H9 (cell line): ENCODE data around the gene MAN2C1. TPM values are rescaled to one million over a fixed set of nuclear protein-coding genes. Genes with fewer than 3 reads are reported as not detected.

ENCODE experiments used
- DNase-seq: peaks from one replicate; pipeline ENCODE4 v3.0.0-alpha.2; 2017
- H2AFZ ChIP-seq: one replicate; pipeline ENCODE4 v1.6.1; 2013; ENCODE audit warnings: mild to moderate bottlenecking, low read length, control low read depth, moderate library complexity
- H2AK5ac ChIP-seq: 2 replicates; pipeline ENCODE4 v1.6.1; 2013; ENCODE audit warnings: low read length, control low read depth, mixed read lengths; ENCODE audit not compliant: insufficient read length
- H2BK120ac ChIP-seq: one replicate; pipeline ENCODE4 v1.6.1; 2013; ENCODE audit warnings: low read depth, mild to moderate bottlenecking, low read length, control low read depth, inconsistent platforms; ENCODE audit not compliant: poor library complexity, severe bottlenecking
- H2BK12ac ChIP-seq: 2 replicates; pipeline ENCODE4 v1.6.1; 2013; ENCODE audit warnings: low read length, control low read depth, mixed read lengths, low read depth; ENCODE audit not compliant: insufficient read length
- H2BK15ac ChIP-seq: 2 replicates; pipeline ENCODE4 v1.6.1; 2013; ENCODE audit warnings: low read depth, low read length, control low read depth
- H2BK20ac ChIP-seq: one replicate; pipeline ENCODE4 v1.6.1; 2013; ENCODE audit warnings: low read depth, mild to moderate bottlenecking, low read length, control low read depth, inconsistent platforms; ENCODE audit not compliant: poor library complexity, severe bottlenecking
- H2BK5ac ChIP-seq: 2 replicates; pipeline ENCODE4 v1.6.1; 2013; ENCODE audit warnings: low read length, control low read depth, mixed read lengths; ENCODE audit not compliant: insufficient read length
- H3K14ac ChIP-seq: 2 replicates; pipeline ENCODE4 v1.6.1; 2013; ENCODE audit warnings: low read length, control low read depth; ENCODE audit not compliant: insufficient read depth
- H3K18ac ChIP-seq: 2 replicates; pipeline ENCODE4 v1.6.1; 2013; ENCODE audit warnings: low read depth, mild to moderate bottlenecking, mixed read lengths, low read length, control low read depth; ENCODE audit not compliant: insufficient read length
- H3K23ac ChIP-seq: 2 replicates; pipeline ENCODE4 v1.6.1; 2013; ENCODE audit warnings: low read length, control low read depth, mixed read lengths, low read depth; ENCODE audit not compliant: insufficient read length
- H3K23me2 ChIP-seq: 2 replicates; pipeline ENCODE4 v1.6.1; 2013; ENCODE audit warnings: low read depth, mild to moderate bottlenecking, mixed read lengths, low read length, control low read depth; ENCODE audit not compliant: insufficient read length, poor library complexity, severe bottlenecking
- H3K27ac ChIP-seq: 2 replicates; pipeline ENCODE4 v1.5.1; 2013; ENCODE audit warnings: low read length, control low read depth, mixed read lengths, low read depth; ENCODE audit not compliant: insufficient read length
- H3K27me3 ChIP-seq: 2 replicates; pipeline ENCODE4 v1.6.1; 2013; ENCODE audit warnings: low read length, control low read depth, inconsistent platforms; ENCODE audit not compliant: insufficient read depth
- H3K4ac ChIP-seq: 2 replicates; pipeline ENCODE4 v1.6.1; 2013; ENCODE audit warnings: low read depth, mild to moderate bottlenecking, control low read depth, inconsistent platforms, low read length, moderate library complexity
- H3K4me1 ChIP-seq: 2 replicates; pipeline ENCODE4 v1.6.1; 2013; ENCODE audit warnings: low read length, control low read depth, inconsistent platforms; ENCODE audit not compliant: insufficient read depth
- H3K4me2 ChIP-seq: 2 replicates; pipeline ENCODE4 v1.6.1; 2013; ENCODE audit warnings: low read length, control low read depth, mixed read lengths; ENCODE audit not compliant: insufficient read length, insufficient read depth
- H3K56ac ChIP-seq: 2 replicates; pipeline ENCODE4 v1.6.1; 2013; ENCODE audit warnings: low read depth, mild to moderate bottlenecking, mixed read lengths, low read length, control low read depth; ENCODE audit not compliant: insufficient read length
- H3K79me1 ChIP-seq: 2 replicates; pipeline ENCODE4 v1.6.1; 2013; ENCODE audit warnings: low read depth, mild to moderate bottlenecking, moderate library complexity, low read length, control low read depth, inconsistent platforms; ENCODE audit not compliant: insufficient read depth, poor library complexity, severe bottlenecking
- H3K79me2 ChIP-seq: 2 replicates; pipeline ENCODE4 v1.6.1; 2013; ENCODE audit warnings: low read length, control low read depth, inconsistent platforms; ENCODE audit not compliant: insufficient read depth
- H3K9ac ChIP-seq: 2 replicates; pipeline ENCODE4 v1.6.1; 2013; ENCODE audit warnings: low read length, control low read depth, mixed read lengths; ENCODE audit not compliant: insufficient read length; ENCODE audit errors: extremely low read depth
- H3K9me3 ChIP-seq: one replicate; pipeline ENCODE4 v1.6.1; 2013; ENCODE audit warnings: low read depth, low read length, inconsistent platforms; ENCODE audit not compliant: control insufficient read depth
- H3T11ph ChIP-seq: one replicate; pipeline ENCODE4 v1.6.1; 2013; ENCODE audit warnings: mild to moderate bottlenecking, low read length, control low read depth, inconsistent platforms
- H4K20me1 ChIP-seq: one replicate; pipeline ENCODE4 v1.6.1; 2013; ENCODE audit not compliant: control insufficient read depth, insufficient read length, insufficient read depth
- H4K5ac ChIP-seq: 2 replicates; pipeline ENCODE4 v1.6.1; 2013; ENCODE audit warnings: low read depth, mild to moderate bottlenecking, mixed read lengths, low read length, control low read depth; ENCODE audit not compliant: insufficient read length
- H4K8ac ChIP-seq: replicated peaks from 2 replicates; pipeline ENCODE4 v1.6.1; 2013; ENCODE audit warnings: low read length, control low read depth, mixed read lengths, low read depth; ENCODE audit not compliant: insufficient read length
- H4K91ac ChIP-seq: 2 replicates; pipeline ENCODE4 v1.6.1; 2013; ENCODE audit warnings: low read depth, mild to moderate bottlenecking, moderate library complexity, mixed read lengths, low read length, control low read depth; ENCODE audit not compliant: insufficient read length
- H3K27ac Mint-ChIP-seq, 3 experiments: 2 replicates in 2 of 3; 3 replicates in 1 of 3; pipeline ENCODE4 v1.8.0; 2020 to 2021; ENCODE audit warnings: mixed read lengths in 3 of 3, mild to moderate bottlenecking in 1 of 3, moderate library complexity in 1 of 3
- H3K27me3 Mint-ChIP-seq: 2 replicates; pipeline ENCODE4 v1.8.0; 2021; ENCODE audit warnings: low read depth, mild to moderate bottlenecking, moderate library complexity, mixed read lengths
- H3K36me3 Mint-ChIP-seq, 3 experiments: 2 replicates in 2 of 3; 3 replicates in 1 of 3; pipeline ENCODE4 v1.8.0; 2020 to 2021; ENCODE audit warnings: low read depth in 3 of 3, mixed read lengths in 3 of 3; ENCODE audit not compliant: insufficient read depth in 1 of 3
- H3K4me1 Mint-ChIP-seq, 2 experiments: 2 replicates each; pipeline ENCODE4 v1.8.0; 2020; ENCODE audit warnings: mixed read lengths in 2 of 2
- H3K4me3 Mint-ChIP-seq, 2 experiments: 2 replicates in 1 of 2; 3 replicates in 1 of 2; pipeline ENCODE4 v1.8.0; 2020 to 2021; ENCODE audit warnings: mild to moderate bottlenecking in 2 of 2, mixed read lengths in 2 of 2, moderate library complexity in 1 of 2
- H3K9me3 Mint-ChIP-seq, 2 experiments: 2 replicates in 1 of 2; 3 replicates in 1 of 2; pipeline ENCODE4 v1.8.0; 2020; ENCODE audit warnings: mild to moderate bottlenecking in 2 of 2, mixed read lengths in 2 of 2, moderate library complexity in 1 of 2
- CTCF ChIP-seq: fragments of 200-600 bp; sonication (generic); conservative IDR thresholded peaks from 3 replicates; pipeline ENCODE4 v1.8.0; 2021; ENCODE audit warnings: antibody characterized with exemption, mild to moderate bottlenecking
- WGBS: extraction: QIAGEN DNeasy Blood & Tissue Kit; methylation state at CpG from one replicate; pipeline ENCODE4 v1.1.7; 2013; ENCODE audit warnings: missing lambda C conversion rate, low lambda C conversion rate, mixed read lengths; ENCODE audit not compliant: insufficient read length; ENCODE audit errors: extremely low coverage; 5-methylcytosine and 5-hydroxymethylcytosine counted together
- total RNA-seq: library from RNA; stranded (reverse); gene quantifications from 2 replicates; pipeline ENCODE4 v1.2.1, GENCODE V29; 2021

Gene MAN2C1
- total RNA-seq, 1 experiment from 2014 or later = 112 TPM

GRCh38 chr15:75335705-75336355, 32.6 kb downstream of the MAN2C1 start, which contains the start of gene COMMD4:
TSS of gene COMMD4 (plus strand) at chr15:75336063. CDS start at chr15:75336090, 27 bp downstream.
- Histone ChIP-seq H3K18ac (peak within 1 kb of the TSS; percentile 92), H3K9me3 (no peaks in the 10 kb centered on the region), H3K79me2 (peaks cover 1% of the 10 kb centered on the region; the same call in 1 of the 2 replicates), H3K27me3 (no peaks in the 10 kb centered on the region), H3K9ac (peak within 1 kb of the TSS; percentile 92), H2BK5ac (no peak within 1 kb of the TSS), H3K79me1 (peaks cover 5% of the 10 kb centered on the region), H3T11ph (no peak within 1 kb of the TSS), H2AK5ac (no peak within 1 kb of the TSS), H4K5ac (no peak within 1 kb of the TSS), H3K56ac (no peak within 1 kb of the TSS), H2AFZ (peak within 1 kb of the TSS; percentile 71), H2BK15ac (no peak within 1 kb of the TSS), H3K4me1 (no peaks in the 10 kb centered on the region), H2BK120ac (no peak within 1 kb of the TSS), H3K4ac (peak within 1 kb of the TSS; percentile 74), H3K14ac (peak within 1 kb of the TSS; percentile 96; the same call in 1 of the 2 replicates), H3K23me2 (peaks cover 6% of the 10 kb centered on the region), H4K91ac (no peak within 1 kb of the TSS), H4K20me1 (no peaks in the 10 kb centered on the region), H3K4me2 (peak within 1 kb of the TSS; percentile 83), H4K8ac (peak within 1 kb of the TSS; percentile 71), H3K27ac (no peak within 1 kb of the TSS), H2BK20ac (no peak within 1 kb of the TSS), H2BK12ac (no peak within 1 kb of the TSS), H3K23ac (no peak within 1 kb of the TSS)
- peaks cover 12 to 14% of the 10 kb centered on the region in 2 experiments for H3K4me1 Mint-ChIP-seq
- no peaks in the 10 kb centered on the region for H3K9me3 Mint-ChIP-seq
- WGBS = no CpG with 5 or more reads among the region's 42 CpGs
- H3K36me3 Mint-ChIP-seq = peaks cover 6 to 16% (median 15%) of the 10 kb centered on the region in 3 experiments; a peak in 6 of 7 replicates
- H3K27ac Mint-ChIP-seq = peak within 1 kb of the TSS; percentile 72 to 99 (median 98); a peak in 6 of 7 replicates
- H3K27me3 Mint-ChIP-seq = no peaks in the 10 kb centered on the region; the same call in 1 of the 2 replicates
- no peak for TF ChIP-seq CTCF
- DNase-seq = peak; percentile 95
- peak within 1 kb of the TSS; percentile 98 for H3K4me3 Mint-ChIP-seq
